Lung (tissue), 12 donors: ENCODE measurements around the gene STK32B. TPM values are rescaled to one million over a fixed set of nuclear protein-coding genes. Genes with fewer than 3 reads are reported as not detected.

Experiments
- ATAC-seq: fragments of 200-7000 bp; cut with Tn5 transposase; one replicate; pipeline ENCODE4 v1.9.1; 2020; ENCODE audit warnings: moderate number of reproducible peaks; ENCODE audit not compliant: insufficient read depth, low FRiP score
- DNase-seq, 3 donors: peaks; one replicate each; pipeline ENCODE4 v3.0.0-alpha.2; 2013 to 2017
- H3K27ac ChIP-seq, 2 donors: one replicate each; pipeline ENCODE4 v1.5.1; 2013; ENCODE audit warnings: mild to moderate bottlenecking in 2 of 2, moderate library complexity in 2 of 2, control low read depth in 1 of 2, inconsistent platforms in 1 of 2, low read depth in 1 of 2, low read length in 1 of 2
- H3K27me3 ChIP-seq, 3 donors: one replicate each; pipeline ENCODE4 v1.5.1; 2013; ENCODE audit warnings: low read length in 2 of 3; ENCODE audit not compliant: control insufficient read depth in 3 of 3, insufficient read depth in 3 of 3
- H3K36me3 ChIP-seq, 4 donors: one replicate each; pipeline ENCODE4 v1.5.1; 2013; ENCODE audit warnings: low read length in 4 of 4, mild to moderate bottlenecking in 1 of 4, moderate library complexity in 1 of 4; ENCODE audit not compliant: control insufficient read depth in 4 of 4, insufficient read depth in 4 of 4
- H3K4me1 ChIP-seq, 5 donors: one replicate each; pipeline ENCODE4 v1.5.1; 2013; ENCODE audit warnings: low read length in 5 of 5, mild to moderate bottlenecking in 2 of 5, moderate library complexity in 1 of 5; ENCODE audit not compliant: control insufficient read depth in 5 of 5, insufficient read depth in 5 of 5
- H3K4me3 ChIP-seq: one replicate; pipeline ENCODE4 v1.5.1; 2013; ENCODE audit warnings: mild to moderate bottlenecking, control low read depth, moderate library complexity
- H3K9ac ChIP-seq, 2 donors: one replicate each; pipeline ENCODE4 v1.5.1; 2013; ENCODE audit warnings: low read length in 2 of 2, control low read depth in 1 of 2; ENCODE audit not compliant: insufficient read depth in 1 of 2
- H3K9me3 ChIP-seq, 4 donors: one replicate each; pipeline ENCODE4 v1.5.1; 2013; ENCODE audit warnings: low read length in 3 of 4, mild to moderate bottlenecking in 1 of 4, moderate library complexity in 1 of 4; ENCODE audit not compliant: control insufficient read depth in 4 of 4, insufficient read depth in 3 of 4
- WGBS, 2 donors: extraction: QIAGEN DNeasy Blood & Tissue Kit; methylation state at CpG; one replicate each; pipeline ENCODE4 v1.1.7; 2013; 5-methylcytosine and 5-hydroxymethylcytosine counted together
- polyA plus RNA-seq, 2 donors: library from polyadenylated mRNA; stranded (reverse); fragments of 200-250 nt; gene quantifications; one replicate each; pipeline ENCODE4 v1.2.1, GENCODE V29; 2013
- total RNA-seq, 2 donors: library from RNA; depleted of rRNA in 1 of 2; stranded (reverse); fragments of >200 nt in 1 of 2; gene quantifications; one replicate each; pipeline ENCODE4 v1.2.1, GENCODE V29; 2014 to 2021
- TF ChIP-seq, protein P1 (sequence below): IDR thresholded peaks from 2 replicates; pipeline ENCODE4 v1.5.1; 2012; ENCODE audit warnings: mild to moderate bottlenecking; ENCODE audit errors: control extremely low read depth, extremely low read depth
- donor health status: control.
- donor health status: control.
- donor health status: Bipolar disorder and iron deficiency.
- donor health status: healthy.
- donor health status: DM: yes; HTN: yes; CAD: no.

Gene STK32B
- total and polyA plus RNA-seq, 4 donors: 0.29 to 2.2 (median 1.4) TPM

DNA sequence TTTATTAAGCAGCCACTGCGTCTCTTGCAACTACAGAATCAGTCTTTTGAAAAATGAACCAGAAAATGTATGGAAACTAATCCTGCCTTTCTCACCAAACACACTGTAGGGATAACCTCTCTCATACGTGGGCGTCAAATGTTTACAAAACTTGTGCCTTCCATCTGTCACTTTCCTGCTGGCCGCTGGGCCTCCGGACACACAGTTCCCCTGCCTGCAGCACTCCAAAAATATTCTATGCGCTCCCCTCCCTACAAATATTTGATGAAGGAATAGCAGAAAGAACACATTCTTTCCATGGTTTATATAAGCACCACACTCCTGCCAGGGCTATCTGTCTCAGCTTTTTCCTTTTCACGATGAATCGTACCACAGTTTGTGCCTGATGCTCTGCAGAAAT lies 17.1 kb upstream of the STK32B start:
- no peaks in the 10 kb centered on the region for H3K9me3 ChIP-seq
- peaks cover 0 to 38% (median 10%) of the 10 kb centered on the region in 5 donors for H3K4me1 ChIP-seq
- WGBS, 2 donors: 33 to 46% methylated on average over 8 of the region's 8 CpGs
- H3K27ac ChIP-seq: no peak overlapping the region
- H3K27me3 ChIP-seq: no peaks in the 10 kb centered on the region
- DNase-seq: peak; percentile 33 to 61 (median 56)
- peak overlapping the region in 1 of 2 donors; percentile 2 for H3K9ac ChIP-seq
- TF ChIP-seq, protein P1, sequence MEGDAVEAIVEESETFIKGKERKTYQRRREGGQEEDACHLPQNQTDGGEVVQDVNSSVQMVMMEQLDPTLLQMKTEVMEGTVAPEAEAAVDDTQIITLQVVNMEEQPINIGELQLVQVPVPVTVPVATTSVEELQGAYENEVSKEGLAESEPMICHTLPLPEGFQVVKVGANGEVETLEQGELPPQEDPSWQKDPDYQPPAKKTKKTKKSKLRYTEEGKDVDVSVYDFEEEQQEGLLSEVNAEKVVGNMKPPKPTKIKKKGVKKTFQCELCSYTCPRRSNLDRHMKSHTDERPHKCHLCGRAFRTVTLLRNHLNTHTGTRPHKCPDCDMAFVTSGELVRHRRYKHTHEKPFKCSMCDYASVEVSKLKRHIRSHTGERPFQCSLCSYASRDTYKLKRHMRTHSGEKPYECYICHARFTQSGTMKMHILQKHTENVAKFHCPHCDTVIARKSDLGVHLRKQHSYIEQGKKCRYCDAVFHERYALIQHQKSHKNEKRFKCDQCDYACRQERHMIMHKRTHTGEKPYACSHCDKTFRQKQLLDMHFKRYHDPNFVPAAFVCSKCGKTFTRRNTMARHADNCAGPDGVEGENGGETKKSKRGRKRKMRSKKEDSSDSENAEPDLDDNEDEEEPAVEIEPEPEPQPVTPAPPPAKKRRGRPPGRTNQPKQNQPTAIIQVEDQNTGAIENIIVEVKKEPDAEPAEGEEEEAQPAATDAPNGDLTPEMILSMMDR: no peak
- ATAC-seq: no peak
- no peak overlapping the region for H3K4me3 ChIP-seq
- H3K36me3 ChIP-seq: no peaks in the 10 kb centered on the region

DNA sequence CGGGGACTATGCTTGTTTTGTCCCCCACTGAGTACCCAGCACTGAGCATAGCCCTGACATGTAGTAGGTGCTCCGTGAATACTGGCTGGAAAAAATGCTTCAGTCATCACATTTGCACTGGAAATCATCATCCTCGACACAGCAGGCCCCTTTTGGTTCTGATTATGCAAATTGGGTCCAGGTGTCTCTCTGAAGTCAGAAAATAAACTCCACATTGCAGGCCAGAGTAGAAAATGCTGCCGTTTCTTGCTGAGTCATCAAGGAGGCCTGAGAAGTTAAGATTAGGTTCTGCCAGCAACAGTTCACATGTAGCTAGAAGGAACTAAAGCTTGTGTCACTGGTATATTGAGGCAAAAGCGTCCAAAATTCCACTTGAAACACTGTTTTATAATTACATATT lies 15.0 kb upstream of the STK32B start:
- Histone ChIP-seq H3K9me3 (no peaks in the 10 kb centered on the region), H3K9ac (no peak overlapping the region), H3K4me1 (peaks cover 0 to 45% (median 14%) of the 10 kb centered on the region in 5 donors), H3K27me3 (no peaks in the 10 kb centered on the region), H3K4me3 (no peak overlapping the region), H3K27ac (no peak overlapping the region), H3K36me3 (no peaks in the 10 kb centered on the region)
- WGBS, 2 donors: 24 to 38% methylated on average over 5 of the region's 5 CpGs
- TF ChIP-seq, protein P1: no peak
- DNase-seq: no peak
- ATAC-seq: no peak

DNA sequence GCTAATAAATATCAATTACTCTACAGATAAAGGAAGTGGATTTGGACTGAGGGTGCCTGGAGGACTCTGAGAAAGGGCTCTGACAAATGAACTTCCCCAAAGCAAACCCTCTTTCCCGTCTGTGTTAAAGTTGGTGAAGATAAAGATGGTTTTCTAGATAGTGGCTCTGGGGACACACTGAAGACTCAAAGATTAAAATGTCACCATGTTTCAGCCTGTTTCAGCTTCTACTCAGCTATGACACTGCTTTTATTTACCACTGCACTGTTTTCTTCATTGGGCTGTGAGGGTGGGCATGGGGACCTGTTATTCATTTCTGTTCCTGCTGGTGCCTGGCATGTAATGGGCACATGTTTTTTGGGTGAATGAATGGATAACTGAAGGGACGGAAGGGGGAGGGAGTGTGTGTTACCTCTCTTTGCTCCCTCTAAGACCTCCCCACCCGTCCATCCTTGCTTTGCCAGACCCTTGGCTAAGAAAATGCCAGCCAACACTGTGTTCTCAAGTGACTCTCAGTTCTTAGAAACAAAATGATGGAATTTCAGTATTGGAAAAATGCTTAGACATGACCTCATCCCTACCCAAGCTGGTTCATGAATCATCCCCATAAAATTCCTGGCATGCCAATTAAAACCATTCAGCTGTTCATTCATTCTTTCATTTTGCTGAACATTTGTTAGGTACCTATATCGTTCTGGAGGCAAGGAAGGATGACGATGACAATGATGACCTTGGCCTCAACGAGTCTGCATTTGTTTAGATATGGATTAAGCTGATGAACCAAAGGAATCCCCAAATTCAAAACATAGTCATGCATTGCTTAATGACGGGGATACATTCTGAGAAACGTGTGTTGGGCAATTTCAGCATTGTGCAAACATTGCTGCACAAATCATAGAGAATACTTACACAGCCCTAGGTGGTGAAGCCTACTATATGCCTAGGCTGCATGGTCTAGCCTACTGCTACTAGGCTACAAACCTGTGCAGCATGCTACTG lies 13.4 kb upstream of the STK32B start:
- DNase-seq: peak; percentile 40 to 85 (median 69)
- Histone ChIP-seq H3K27me3 (no peaks in the 10 kb centered on the region), H3K36me3 (no peaks in the 10 kb centered on the region), H3K4me1 (peaks cover 0 to 56% (median 14%) of the 10 kb centered on the region in 5 donors), H3K9me3 (no peaks in the 10 kb centered on the region), H3K4me3 (no peak overlapping the region), H3K27ac (no peak overlapping the region), H3K9ac (no peak overlapping the region)
- 37 to 56% methylated on average over 8 of the region's 8 CpGs for WGBS, 2 donors
- TF ChIP-seq, protein P1: no peak
- peak; percentile 69 for ATAC-seq
